ENCODE measurements around the gene DLEC1. TPM values are rescaled to one million over a fixed set of nuclear protein-coding genes. Genes with fewer than 3 reads are reported as not detected.
A peak's percentile ranks its signal among the peaks of the same experiment; 100 is the strongest.

The DLEC1 gene
- polyA plus RNA-seq, 1 experiment: 0.04 TPM

DNA sequence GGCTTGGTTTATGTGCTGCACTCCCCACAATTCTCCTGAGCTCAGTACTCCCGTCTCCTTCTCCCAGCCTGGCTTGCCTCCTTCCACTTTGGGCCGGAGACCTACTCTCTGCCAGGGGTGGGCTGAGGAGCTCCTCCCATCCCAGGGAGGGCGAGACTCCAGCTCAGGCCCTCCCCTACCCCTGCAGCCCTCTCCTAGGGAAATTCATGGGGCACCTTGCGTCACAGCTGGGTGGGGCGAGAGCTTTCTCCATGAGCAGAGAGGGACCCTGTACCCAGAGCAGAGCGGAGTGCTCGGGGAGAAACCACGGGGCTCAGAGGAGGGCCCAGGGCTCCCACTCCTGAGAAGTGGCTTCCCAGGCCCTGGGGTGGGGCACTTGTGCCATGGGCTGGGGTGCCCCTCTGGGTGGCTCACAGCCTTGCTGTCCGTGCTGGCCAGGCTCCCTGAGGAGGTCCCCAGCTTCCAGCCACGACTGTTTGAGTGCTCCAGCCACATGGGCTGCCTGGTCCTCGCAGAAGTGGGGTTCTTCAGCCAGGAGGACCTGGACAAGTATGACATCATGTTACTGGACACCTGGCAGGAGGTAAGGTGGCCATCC, 35.1 kb upstream of the DLEC1 start:
- Histone ChIP-seq H3K27me3 (ENCODE audit: control insufficient read depth, insufficient read depth, low read length) (no peaks in the 10 kb centered on the region), H3K4me3 (ENCODE audit: low read depth, low read length) (no peak overlapping the region), H3K27ac (ENCODE audit: low read depth, low read length) (no peak overlapping the region), H3K9me3 (ENCODE audit: control insufficient read depth, insufficient read depth, low read length) (no peaks in the 10 kb centered on the region)
- ChIA-PET CTCF (interaction anchor here (0.7 to 3.9 kb wide), 18 partner anchors 9 to 477 kb away, joined by 3 to 68 read pairs (median 4); partner anchors contain the start of gene PLCD1), POLR2A (no interaction called here)
- TF ChIP-seq, protein P1, sequence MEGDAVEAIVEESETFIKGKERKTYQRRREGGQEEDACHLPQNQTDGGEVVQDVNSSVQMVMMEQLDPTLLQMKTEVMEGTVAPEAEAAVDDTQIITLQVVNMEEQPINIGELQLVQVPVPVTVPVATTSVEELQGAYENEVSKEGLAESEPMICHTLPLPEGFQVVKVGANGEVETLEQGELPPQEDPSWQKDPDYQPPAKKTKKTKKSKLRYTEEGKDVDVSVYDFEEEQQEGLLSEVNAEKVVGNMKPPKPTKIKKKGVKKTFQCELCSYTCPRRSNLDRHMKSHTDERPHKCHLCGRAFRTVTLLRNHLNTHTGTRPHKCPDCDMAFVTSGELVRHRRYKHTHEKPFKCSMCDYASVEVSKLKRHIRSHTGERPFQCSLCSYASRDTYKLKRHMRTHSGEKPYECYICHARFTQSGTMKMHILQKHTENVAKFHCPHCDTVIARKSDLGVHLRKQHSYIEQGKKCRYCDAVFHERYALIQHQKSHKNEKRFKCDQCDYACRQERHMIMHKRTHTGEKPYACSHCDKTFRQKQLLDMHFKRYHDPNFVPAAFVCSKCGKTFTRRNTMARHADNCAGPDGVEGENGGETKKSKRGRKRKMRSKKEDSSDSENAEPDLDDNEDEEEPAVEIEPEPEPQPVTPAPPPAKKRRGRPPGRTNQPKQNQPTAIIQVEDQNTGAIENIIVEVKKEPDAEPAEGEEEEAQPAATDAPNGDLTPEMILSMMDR (IDR thresholded peaks at IDR 0.05; ENCODE audit: low read depth, low read length): no peak
- no peak for DNase-seq (ENCODE audit: low read depth, low spot score)

DNA sequence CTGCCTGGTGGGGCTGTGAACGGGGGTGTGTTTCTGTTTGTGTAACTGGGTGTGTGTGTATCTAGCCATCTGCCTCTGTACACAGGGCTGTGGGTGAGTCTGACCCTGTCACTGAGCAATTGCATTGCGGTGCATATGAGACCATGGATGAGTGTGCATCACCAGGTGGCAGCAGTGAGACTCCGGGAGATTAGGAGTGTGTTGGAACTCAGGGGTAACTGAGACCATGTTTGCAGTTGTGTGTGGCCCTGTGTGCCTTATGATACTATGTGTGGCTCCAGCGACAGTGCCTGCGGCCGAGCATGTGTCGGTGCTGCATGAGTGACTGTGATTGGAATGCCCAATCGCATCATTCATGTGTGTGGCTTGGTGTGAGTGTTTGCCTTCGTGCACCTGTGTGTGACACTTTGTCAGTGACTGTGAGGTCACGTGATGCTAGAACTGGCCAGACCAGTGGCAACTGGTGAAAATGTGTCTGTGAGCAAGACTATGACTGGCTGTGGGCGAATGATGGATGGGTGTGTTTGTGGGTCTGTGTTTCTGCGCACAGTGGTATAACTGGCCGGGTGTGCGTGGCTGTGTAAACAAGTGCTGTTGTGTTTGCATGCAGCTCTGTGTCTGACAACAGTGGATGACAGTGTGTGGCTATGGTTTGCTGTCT, 34.5 kb upstream of the DLEC1 start:
- TF ChIP-seq, protein P1 (IDR thresholded peaks at IDR 0.05; ENCODE audit: low read depth, low read length): peak; percentile 78
- ChIA-PET CTCF (interaction anchor here (0.7 to 3.9 kb wide), 15 partner anchors 8 to 294 kb away, joined by 3 to 68 read pairs (median 5); no protein-coding TSS in a partner anchor), POLR2A (no interaction called here)
- H3K27me3 ChIP-seq (ENCODE audit: control insufficient read depth, insufficient read depth, low read length): no peaks in the 10 kb centered on the region
- no peak overlapping the region for H3K27ac ChIP-seq (ENCODE audit: low read depth, low read length)
- H3K9me3 ChIP-seq (ENCODE audit: control insufficient read depth, insufficient read depth, low read length): no peaks in the 10 kb centered on the region
- H3K4me3 ChIP-seq (ENCODE audit: low read depth, low read length): no peak overlapping the region
- DNase-seq (ENCODE audit: low read depth, low spot score): no peak

DNA sequence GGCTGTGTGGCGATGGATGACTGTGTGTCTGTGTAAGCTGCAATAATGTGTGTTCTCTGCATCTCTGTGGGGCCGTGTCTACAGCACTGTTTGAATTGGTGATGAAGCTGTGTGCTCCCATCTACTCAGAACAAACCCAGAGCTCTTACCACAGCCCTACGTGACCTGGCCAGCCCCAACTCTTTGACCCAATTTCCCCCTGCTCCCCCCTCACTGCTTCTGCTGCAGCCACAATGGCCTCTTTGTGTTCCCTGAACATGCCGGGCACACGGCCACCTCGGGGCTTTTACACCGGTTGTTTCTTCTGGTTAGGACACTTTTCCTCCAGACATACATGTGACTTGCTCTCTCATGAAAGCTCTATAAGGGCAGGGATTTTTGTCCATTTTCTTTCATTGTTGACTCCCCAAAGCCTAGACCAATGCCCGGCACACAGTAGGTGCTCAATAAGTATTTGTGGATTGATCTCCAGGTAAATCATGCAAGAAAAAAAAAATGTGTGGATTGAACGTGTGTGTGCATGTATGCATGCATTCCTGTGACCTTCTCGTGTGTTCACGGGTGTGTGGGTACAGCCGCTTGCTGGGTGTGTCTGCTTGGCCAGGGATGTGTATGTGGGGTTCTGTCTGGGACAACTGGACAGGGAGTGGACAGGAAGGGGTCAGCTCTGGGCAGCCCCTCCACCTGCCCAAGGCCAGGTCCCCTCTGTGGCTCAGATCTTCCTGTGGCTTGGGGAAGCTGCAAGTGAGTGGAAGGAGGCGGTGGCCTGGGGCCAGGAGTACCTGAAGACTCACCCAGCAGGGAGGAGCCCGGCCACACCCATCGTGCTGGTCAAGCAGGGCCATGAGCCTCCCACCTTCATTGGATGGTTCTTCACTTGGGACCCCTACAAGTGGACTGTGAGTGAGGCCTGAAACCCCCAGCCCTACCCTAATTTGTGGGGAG, 33.7 kb upstream of the DLEC1 start:
- no peak overlapping the region for H3K4me3 ChIP-seq (ENCODE audit: low read depth, low read length)
- no peak for DNase-seq (ENCODE audit: low read depth, low spot score)
- CTCF ChIA-PET: interaction anchor here (1.0 to 1.3 kb wide), 4 partner anchors 8 to 293 kb away, joined by 4 to 9 read pairs (median 5); no protein-coding TSS in a partner anchor
- H3K9me3 ChIP-seq (ENCODE audit: control insufficient read depth, insufficient read depth, low read length): no peaks in the 10 kb centered on the region
- POLR2A ChIA-PET: no interaction called here
- no peaks in the 10 kb centered on the region for H3K27me3 ChIP-seq (ENCODE audit: control insufficient read depth, insufficient read depth, low read length)
- H3K27ac ChIP-seq (ENCODE audit: low read depth, low read length): no peak overlapping the region
- TF ChIP-seq, protein P1 (IDR thresholded peaks at IDR 0.05; ENCODE audit: low read depth, low read length): no peak

DNA sequence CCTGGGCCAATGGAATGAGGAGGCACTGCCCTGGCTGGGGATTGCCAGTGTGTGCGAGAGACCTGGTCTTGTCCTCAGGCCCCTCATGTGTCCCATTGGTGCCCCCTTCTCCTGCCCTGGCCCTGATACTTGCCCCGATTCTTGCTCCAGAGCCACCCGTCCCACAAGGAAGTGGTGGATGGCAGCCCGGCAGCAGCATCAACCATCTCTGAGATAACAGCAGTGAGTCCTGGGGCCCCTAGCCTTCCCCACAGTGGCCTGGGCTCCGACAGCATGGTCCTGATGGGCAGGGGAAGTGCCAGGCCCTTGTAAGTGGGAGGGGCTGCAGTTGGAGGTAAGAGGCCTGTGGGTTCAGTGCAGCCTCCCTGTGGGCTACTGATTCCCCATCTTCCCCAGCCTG, 33.0 kb upstream of the DLEC1 start:
- DNase-seq (ENCODE audit: low read depth, low spot score): no peak
- TF ChIP-seq, protein P1 (IDR thresholded peaks at IDR 0.05; ENCODE audit: low read depth, low read length): no peak
- Histone ChIP-seq H3K9me3 (ENCODE audit: control insufficient read depth, insufficient read depth, low read length) (no peaks in the 10 kb centered on the region), H3K27ac (ENCODE audit: low read depth, low read length) (no peak overlapping the region), H3K4me3 (ENCODE audit: low read depth, low read length) (no peak overlapping the region), H3K27me3 (ENCODE audit: control insufficient read depth, insufficient read depth, low read length) (no peaks in the 10 kb centered on the region)
- ChIA-PET POLR2A (no interaction called here), CTCF (no interaction called here)
